ENCODE measurements around the gene LRRC71.
A peak's percentile ranks its signal among the peaks of the same experiment; 100 is the strongest.
"Not testable (repeated sequence)": the region's sequence is repeated elsewhere in the genome, so short reads cannot be mapped to it uniquely, and the experiment has no call there.

LRRC71 gene

GRCh38 chr1:156924478-156925153 lies 4.2 kb downstream of the LRRC71 start:
- Histone ChIP-seq H3K4me1 (ENCODE audit: control insufficient read depth in 1 of 2, insufficient read depth in 2 of 2, low read length in 2 of 2) (peaks cover 0 to 36% of the 10 kb centered on the region in 2 donors), H3K36me3 (ENCODE audit: control insufficient read depth in 1 of 2, insufficient read depth in 2 of 2, low read length in 2 of 2) (no peaks in the 10 kb centered on the region), H3K4me3 (ENCODE audit: low read depth in 1 of 2, low read length in 2 of 2) (peak overlapping the region in 1 of 2 donors; percentile 40), H3K9me3 (ENCODE audit: control insufficient read depth in 1 of 2, low read length in 2 of 2) (no peaks in the 10 kb centered on the region), H3K27me3 (ENCODE audit: low read depth, low read length) (peaks cover 57% of the 10 kb centered on the region), H3K27ac (ENCODE audit: low read length) (no peak overlapping the region)

- no peaks in the 10 kb centered on the region for H3K9me3 ChIP-seq (ENCODE audit: control insufficient read depth in 1 of 2, low read length in 2 of 2)
- H3K4me1 ChIP-seq (ENCODE audit: control insufficient read depth in 1 of 2, insufficient read depth in 2 of 2, low read length in 2 of 2), result peaks cover 0 to 32% of the 10 kb centered on the region in 2 donors
- H3K36me3 ChIP-seq (ENCODE audit: control insufficient read depth in 1 of 2, insufficient read depth in 2 of 2, low read length in 2 of 2), result no peaks in the 10 kb centered on the region
- no peak overlapping the region for H3K27ac ChIP-seq (ENCODE audit: low read length)
- H3K27me3 ChIP-seq (ENCODE audit: low read depth, low read length), result peaks cover 51% of the 10 kb centered on the region
- no peak overlapping the region for H3K4me3 ChIP-seq (ENCODE audit: low read depth in 1 of 2, low read length in 2 of 2)
Observed at GRCh38 chr1:156925154-156926010, 5.0 kb downstream of the LRRC71 start.

- Histone ChIP-seq H3K27me3 (ENCODE audit: low read depth, low read length) (peaks cover 43% of the 10 kb centered on the region), H3K36me3 (ENCODE audit: control insufficient read depth in 1 of 2, insufficient read depth in 2 of 2, low read length in 2 of 2) (no peaks in the 10 kb centered on the region), H3K4me3 (ENCODE audit: low read depth in 1 of 2, low read length in 2 of 2) (no peak overlapping the region), H3K4me1 (ENCODE audit: control insufficient read depth in 1 of 2, insufficient read depth in 2 of 2, low read length in 2 of 2) (peaks cover 1 to 32% of the 10 kb centered on the region in 2 donors), H3K9me3 (ENCODE audit: control insufficient read depth in 1 of 2, low read length in 2 of 2) (no peaks in the 10 kb centered on the region), H3K27ac (ENCODE audit: low read length) (no peak overlapping the region)
Observed at GRCh38 chr1:156926175-156926574, 5.7 kb downstream of the LRRC71 start.

GRCh38 chr1:156926695-156927094 lies 6.3 kb downstream of the LRRC71 start:
- Histone ChIP-seq H3K4me1 (ENCODE audit: control insufficient read depth in 1 of 2, insufficient read depth in 2 of 2, low read length in 2 of 2) (peaks cover 4 to 36% of the 10 kb centered on the region in 2 donors), H3K27me3 (ENCODE audit: low read depth, low read length) (peaks cover 38% of the 10 kb centered on the region)
- H3K9me3 ChIP-seq (ENCODE audit: control insufficient read depth in 1 of 2, low read length in 2 of 2); H3K36me3 ChIP-seq (ENCODE audit: control insufficient read depth in 1 of 2, insufficient read depth in 2 of 2, low read length in 2 of 2); H3K4me3 ChIP-seq (ENCODE audit: low read depth in 1 of 2, low read length in 2 of 2); H3K27ac ChIP-seq (ENCODE audit: low read length): not testable (repeated sequence)

GRCh38 chr1:156927215-156928042 lies 7.0 kb downstream of the LRRC71 start:
- Histone ChIP-seq H3K4me3 (ENCODE audit: low read depth in 1 of 2, low read length in 2 of 2) (peak overlapping the region in 1 of 2 donors; percentile 56), H3K9me3 (ENCODE audit: control insufficient read depth in 1 of 2, low read length in 2 of 2) (no peaks in the 10 kb centered on the region), H3K36me3 (ENCODE audit: control insufficient read depth in 1 of 2, insufficient read depth in 2 of 2, low read length in 2 of 2) (no peaks in the 10 kb centered on the region), H3K27me3 (ENCODE audit: low read depth, low read length) (peaks cover 31% of the 10 kb centered on the region), H3K27ac (ENCODE audit: low read length) (no peak overlapping the region), H3K4me1 (ENCODE audit: control insufficient read depth in 1 of 2, insufficient read depth in 2 of 2, low read length in 2 of 2) (peaks cover 4 to 36% of the 10 kb centered on the region in 2 donors)

- Histone ChIP-seq H3K4me3 (ENCODE audit: low read depth in 1 of 2, low read length in 2 of 2) (peak overlapping the region in 1 of 2 donors; percentile 56), H3K36me3 (ENCODE audit: control insufficient read depth in 1 of 2, insufficient read depth in 2 of 2, low read length in 2 of 2) (no peaks in the 10 kb centered on the region), H3K4me1 (ENCODE audit: control insufficient read depth in 1 of 2, insufficient read depth in 2 of 2, low read length in 2 of 2) (peaks cover 4 to 34% of the 10 kb centered on the region in 2 donors), H3K9me3 (ENCODE audit: control insufficient read depth in 1 of 2, low read length in 2 of 2) (no peaks in the 10 kb centered on the region), H3K27ac (ENCODE audit: low read length) (no peak overlapping the region), H3K27me3 (ENCODE audit: low read depth, low read length) (peaks cover 25% of the 10 kb centered on the region)
Observed at GRCh38 chr1:156928043-156928602, 7.7 kb downstream of the LRRC71 start.

- Histone ChIP-seq H3K27me3 (ENCODE audit: low read depth, low read length) (peaks cover 14% of the 10 kb centered on the region), H3K9me3 (ENCODE audit: control insufficient read depth in 1 of 2, low read length in 2 of 2) (no peaks in the 10 kb centered on the region), H3K36me3 (ENCODE audit: control insufficient read depth in 1 of 2, insufficient read depth in 2 of 2, low read length in 2 of 2) (peaks cover 0 to 7% of the 10 kb centered on the region in 2 donors), H3K27ac (ENCODE audit: low read length) (no peak overlapping the region), H3K4me3 (ENCODE audit: low read depth in 1 of 2, low read length in 2 of 2) (no peak overlapping the region), H3K4me1 (ENCODE audit: control insufficient read depth in 1 of 2, insufficient read depth in 2 of 2, low read length in 2 of 2) (peaks cover 4 to 22% of the 10 kb centered on the region in 2 donors)
Observed at GRCh38 chr1:156929596-156930238, 9.3 kb downstream of the LRRC71 start.

GRCh38 chr1:156930483-156930882 lies 10.1 kb downstream of the LRRC71 start:
- Histone ChIP-seq H3K27me3 (ENCODE audit: low read depth, low read length) (peaks cover 14% of the 10 kb centered on the region), H3K4me1 (ENCODE audit: control insufficient read depth in 1 of 2, insufficient read depth in 2 of 2, low read length in 2 of 2) (peaks cover 4 to 22% of the 10 kb centered on the region in 2 donors), H3K27ac (ENCODE audit: low read length) (no peak overlapping the region), H3K9me3 (ENCODE audit: control insufficient read depth in 1 of 2, low read length in 2 of 2) (no peaks in the 10 kb centered on the region), H3K4me3 (ENCODE audit: low read depth in 1 of 2, low read length in 2 of 2) (no peak overlapping the region), H3K36me3 (ENCODE audit: control insufficient read depth in 1 of 2, insufficient read depth in 2 of 2, low read length in 2 of 2) (peaks cover 0 to 14% of the 10 kb centered on the region in 2 donors)

- Histone ChIP-seq H3K27me3 (ENCODE audit: low read depth, low read length) (peaks cover 14% of the 10 kb centered on the region), H3K36me3 (ENCODE audit: control insufficient read depth in 1 of 2, insufficient read depth in 2 of 2, low read length in 2 of 2) (peaks cover 0 to 18% of the 10 kb centered on the region in 2 donors), H3K4me3 (ENCODE audit: low read depth in 1 of 2, low read length in 2 of 2) (peak overlapping the region; percentile 33 to 51), H3K4me1 (ENCODE audit: control insufficient read depth in 1 of 2, insufficient read depth in 2 of 2, low read length in 2 of 2) (peaks cover 4 to 22% of the 10 kb centered on the region in 2 donors), H3K27ac (ENCODE audit: low read length) (no peak overlapping the region), H3K9me3 (ENCODE audit: control insufficient read depth in 1 of 2, low read length in 2 of 2) (no peaks in the 10 kb centered on the region)
Observed at GRCh38 chr1:156931211-156931952, 10.9 kb downstream of the LRRC71 start.
